ENCODE measurements around the gene POLRMT.

The POLRMT gene

GRCh38 chr19:577439-578392, 55.6 kb downstream of the POLRMT start:
- no peak for DNase-seq (ENCODE audit: low read depth)

GRCh38 chr19:576768-577438, 56.4 kb downstream of the POLRMT start:
- no peak for DNase-seq (ENCODE audit: low read depth)

- no peak for DNase-seq (ENCODE audit: low read depth)
Observed at GRCh38 chr19:575527-576506, 57.5 kb downstream of the POLRMT start.

DNA sequence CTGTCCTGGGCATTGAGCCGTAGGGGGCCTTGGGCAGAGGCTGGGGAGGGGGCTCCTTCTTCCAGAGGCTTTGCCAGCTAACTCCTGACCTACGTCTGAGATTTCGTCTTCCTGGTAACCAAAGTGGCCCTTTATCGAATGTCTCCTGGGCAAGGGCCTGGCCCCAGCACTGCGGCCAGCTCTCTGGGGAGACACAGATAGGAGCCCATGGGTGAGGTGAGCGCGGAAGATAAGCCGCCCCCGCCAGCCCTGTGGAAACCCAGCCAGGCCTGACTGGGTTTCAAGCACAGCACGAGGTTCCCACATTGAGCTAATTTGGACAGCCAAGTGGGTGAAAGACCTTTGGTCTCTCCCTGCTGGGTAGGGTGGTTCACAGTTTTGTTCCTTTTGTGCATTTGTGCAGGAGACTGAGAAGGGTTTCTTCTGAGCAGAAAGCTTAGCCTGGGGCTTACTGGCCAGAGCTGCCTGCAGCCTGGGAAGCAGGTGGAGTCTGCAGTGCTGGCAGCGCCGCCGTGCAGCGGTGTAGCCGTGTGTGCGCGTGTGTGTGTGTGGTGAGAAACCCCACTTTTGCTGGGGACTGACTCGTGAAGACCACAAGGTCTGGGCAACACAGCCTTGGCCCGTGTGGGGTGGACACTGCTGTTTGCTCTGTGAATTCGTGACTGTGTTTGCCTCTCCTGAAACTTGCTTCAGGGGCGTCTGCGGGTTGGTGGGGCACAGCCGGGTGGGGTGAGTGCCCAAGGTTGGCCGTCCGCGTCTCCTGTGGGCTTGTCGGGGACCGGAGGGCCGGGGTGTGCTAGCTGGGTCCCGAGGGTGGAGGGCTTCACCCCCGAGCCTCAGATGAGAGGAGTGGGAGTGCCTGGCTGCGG, 58.4 kb downstream of the POLRMT start:
- DNase-seq (ENCODE audit: low read depth), result no peak

DNA sequence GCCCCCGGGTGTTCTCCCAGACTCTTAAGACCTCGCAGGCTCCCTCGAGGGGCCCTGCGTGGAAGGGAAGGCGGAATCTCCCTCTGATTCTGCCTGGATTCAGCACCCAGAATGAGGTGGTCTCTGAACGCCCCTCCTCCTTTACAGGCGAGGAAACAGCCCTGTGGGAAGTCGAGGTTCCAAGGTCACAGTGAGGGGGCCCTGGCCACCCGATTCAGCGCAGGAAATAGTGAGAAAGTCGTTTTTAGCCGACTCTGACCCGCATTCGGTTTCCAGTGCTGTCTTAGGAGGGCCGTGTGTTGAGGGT, 59.9 kb downstream of the POLRMT start:
- no peak for DNase-seq (ENCODE audit: low read depth)

GRCh38 chr19:572743-573518, 60.4 kb downstream of the POLRMT start:
- DNase-seq (ENCODE audit: low read depth), result no peak

DNA sequence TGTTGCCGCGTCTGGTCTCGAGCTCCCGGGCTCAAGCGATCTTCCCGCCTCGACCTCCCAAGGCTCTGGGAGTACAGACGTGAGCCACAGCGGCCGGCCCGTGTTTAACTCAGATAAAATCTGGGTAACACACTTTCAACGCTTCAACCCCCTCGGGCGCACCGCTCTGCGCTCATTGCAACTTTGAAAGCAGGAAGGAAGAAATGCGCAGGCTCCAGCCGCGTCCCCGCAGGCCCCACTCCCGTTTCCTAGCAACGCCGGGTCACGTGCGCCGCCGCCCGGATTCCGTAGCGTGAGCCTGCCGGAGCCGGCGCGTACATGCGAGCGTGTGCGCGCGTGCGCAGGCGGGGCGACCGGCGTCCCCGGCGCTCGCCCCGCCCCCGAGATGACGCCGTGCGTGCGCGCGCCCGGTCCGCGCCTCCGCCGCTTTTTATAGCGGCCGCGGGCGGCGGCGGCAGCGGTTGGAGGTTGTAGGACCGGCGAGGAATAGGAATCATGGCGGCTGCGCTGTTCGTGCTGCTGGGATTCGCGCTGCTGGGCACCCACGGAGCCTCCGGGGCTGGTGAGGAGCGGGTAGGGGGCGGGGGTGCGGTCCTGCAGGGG, 61.1 kb downstream of the POLRMT start, which contains the start of gene BSG:
Gene BSG, plus strand, starts transcription at position 457 of the 603 bp plus-strand sequence. Its CDS starts 39 bp downstream, at position 496.
- peak; percentile 95 for DNase-seq (ENCODE audit: low read depth)

- no peak for DNase-seq (ENCODE audit: low read depth)
Observed at GRCh38 chr19:571566-571974, 61.8 kb downstream of the POLRMT start.

- peak; percentile 33 for DNase-seq (ENCODE audit: low read depth)
Observed at GRCh38 chr19:570937-571565, 62.3 kb downstream of the POLRMT start.

DNA sequence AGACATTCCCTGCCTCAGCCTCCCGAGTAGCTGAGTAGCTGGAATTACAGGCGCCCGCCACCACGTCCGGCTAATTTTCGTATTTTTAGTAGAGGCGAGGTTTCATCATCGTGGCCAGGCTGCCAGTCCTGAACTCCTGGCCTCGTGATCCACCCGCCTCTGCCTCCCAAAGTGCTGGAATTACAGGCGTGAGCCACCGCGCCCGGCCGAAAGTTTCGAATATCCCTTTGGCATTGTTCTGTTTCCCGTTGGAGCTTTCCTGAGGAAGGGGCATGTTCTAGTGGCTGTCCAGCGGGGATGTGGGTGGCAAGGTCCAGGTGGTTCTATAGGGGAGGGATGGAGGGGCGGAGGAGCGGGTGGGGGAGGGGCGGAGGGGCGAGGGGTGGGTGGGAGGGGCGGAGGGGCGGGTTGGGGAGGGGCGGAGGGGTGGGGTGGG, 63.1 kb downstream of the POLRMT start:
- no peak for DNase-seq (ENCODE audit: low read depth)

DNA sequence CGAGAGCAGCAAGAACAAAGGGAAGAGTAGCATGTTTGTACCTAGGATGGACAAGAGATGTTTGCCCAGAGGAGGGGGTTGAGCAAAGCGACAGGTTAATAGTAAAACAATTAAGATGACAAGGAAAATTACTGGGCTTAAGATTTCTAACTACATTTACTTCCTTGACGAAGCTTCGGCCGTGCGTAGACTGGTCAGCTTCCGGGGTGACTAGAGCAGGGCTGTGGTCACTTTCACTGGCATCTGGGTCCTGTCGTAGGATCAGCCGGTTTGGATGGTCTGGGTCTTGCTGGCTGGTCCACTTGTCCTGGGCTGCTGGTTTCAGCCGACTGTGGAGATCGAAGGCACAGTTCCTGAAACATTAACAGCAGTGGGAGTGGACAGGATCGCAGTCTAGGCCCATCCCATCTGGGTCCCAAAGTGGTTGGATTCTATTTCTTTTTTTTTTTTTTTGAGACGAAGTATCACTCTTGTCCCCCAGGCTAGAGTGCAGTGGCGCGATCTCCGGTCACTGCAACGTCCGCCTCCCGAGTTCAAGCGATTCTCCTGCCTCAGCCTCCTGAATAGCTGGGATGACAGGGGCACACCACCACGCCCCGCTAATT, 65.9 kb downstream of the POLRMT start:
- DNase-seq (ENCODE audit: low read depth), result no peak
